GM12892 (cell line): ENCODE measurements around the gene C2CD3.

Experiments
- POLR2A ChIP-seq: IDR thresholded peaks from 2 replicates; pipeline ENCODE4 v1.6.1; 2011; ENCODE audit warnings: low read depth, low read length, control low read depth
- POLR2AphosphoS5 ChIP-seq: IDR thresholded peaks from 2 replicates; pipeline ENCODE4 v1.6.1; 2011; ENCODE audit warnings: low read depth, low read length, control low read depth
- TAF1 ChIP-seq: IDR thresholded peaks from 2 replicates; pipeline ENCODE4 v1.6.1; 2011; ENCODE audit warnings: low read depth, mild to moderate bottlenecking, control low read depth, low read length, borderline replicate concordance

DNA sequence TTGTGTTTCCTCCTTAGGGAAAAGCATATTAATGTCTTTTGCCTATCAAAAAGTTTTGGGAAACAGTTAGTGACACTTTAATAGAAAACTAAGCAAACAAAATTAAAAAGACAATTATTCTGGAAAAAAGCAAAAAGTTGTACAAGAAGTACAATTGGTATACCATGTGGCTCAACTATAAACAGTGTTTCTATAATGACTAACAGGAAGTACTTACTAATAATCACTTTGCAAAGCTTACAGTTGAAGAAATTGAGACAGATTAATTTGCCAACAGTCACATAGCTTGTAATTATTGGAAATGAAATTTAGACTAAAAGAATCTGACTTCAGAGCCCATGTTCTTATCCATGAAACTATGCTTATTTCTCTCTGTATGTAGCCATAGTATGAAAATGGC lies 25.0 kb upstream of the C2CD3 start:
- TF ChIP-seq POLR2A, result no peak
- no peak for TF ChIP-seq POLR2AphosphoS5
- no peak for TF ChIP-seq TAF1
